ENCODE measurements around the gene CLEC2B. TPM values are rescaled to one million over a fixed set of nuclear protein-coding genes. Genes with fewer than 3 reads are reported as not detected.
"Not testable (repeated sequence)": the region's sequence is repeated elsewhere in the genome, so short reads cannot be mapped to it uniquely, and the experiment has no call there.

CLEC2B gene
- 35.1 TPM for polyA plus RNA-seq (2012; ENCODE audit: insufficient read depth, insufficient read length)

DNA sequence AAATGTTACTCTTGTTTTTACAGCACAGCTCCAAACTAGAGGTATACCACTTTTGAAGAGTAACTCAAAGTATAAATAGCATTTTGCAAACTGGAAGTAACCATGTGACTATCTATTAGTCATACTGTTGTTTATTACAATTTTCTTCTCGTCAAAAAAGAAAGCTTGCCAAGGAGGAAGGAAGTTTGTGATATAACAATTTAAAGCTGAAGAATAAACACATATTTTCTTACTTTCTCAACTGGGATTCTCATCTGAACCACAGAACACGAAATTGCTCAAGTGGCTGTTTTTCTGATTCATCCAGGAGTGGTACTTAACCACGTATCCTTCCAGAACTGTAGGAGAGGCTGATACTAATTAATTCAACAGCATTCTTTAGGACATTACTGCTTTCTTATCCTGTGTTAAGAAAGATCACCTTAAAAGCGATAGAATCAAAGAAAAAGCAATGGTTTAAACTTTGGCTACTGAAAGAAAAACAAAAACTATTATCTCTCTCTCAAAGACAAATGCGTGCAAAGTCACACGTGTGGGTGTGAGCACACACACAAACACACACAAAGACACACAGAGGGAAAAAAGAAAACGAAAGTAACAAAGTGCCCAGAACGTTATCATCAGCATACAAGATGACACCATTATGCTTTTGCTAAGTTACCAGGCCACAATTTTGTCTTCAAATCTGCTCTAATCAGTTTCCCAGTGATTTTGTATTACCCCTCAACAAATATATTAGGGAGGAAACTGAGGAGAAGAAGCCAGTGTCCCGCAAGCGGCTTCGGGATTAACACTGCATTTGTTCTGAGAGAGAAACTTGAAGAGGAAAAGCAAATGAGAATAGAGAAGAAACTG is at the start of gene CLEC2B:
CLEC2B (minus strand) TSS at position 48 of the 855 bp plus-strand sequence.
- DNase-seq (ENCODE audit: low read depth, low spot score) = peak; percentile 80
- peak within 1 kb of the TSS; percentile 70 for H3K4me3 ChIP-seq (ENCODE audit: low read length)

DNA sequence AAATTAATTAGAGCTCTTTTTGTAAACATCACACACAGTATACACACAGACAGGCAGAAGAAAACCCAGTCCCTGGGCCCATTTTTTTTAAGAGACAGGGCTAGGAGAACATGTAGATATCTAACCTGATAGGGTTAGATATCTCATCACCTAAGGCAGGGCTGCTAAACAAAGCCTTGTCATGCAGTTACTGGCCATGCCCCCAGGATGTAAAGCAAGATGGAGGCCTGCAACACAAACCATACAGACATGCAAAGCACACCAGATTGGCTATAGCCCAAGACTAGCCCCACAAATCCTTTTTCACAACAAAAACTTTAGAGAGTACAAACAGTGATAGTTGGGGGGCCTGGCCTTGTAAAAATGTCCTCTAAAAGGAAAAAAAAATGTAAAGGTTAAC is 42.6 kb upstream of the CLEC2B start:
- no peak overlapping the region for H3K4me3 ChIP-seq (ENCODE audit: low read length)
- no peak for DNase-seq (ENCODE audit: low read depth, low spot score)

DNA sequence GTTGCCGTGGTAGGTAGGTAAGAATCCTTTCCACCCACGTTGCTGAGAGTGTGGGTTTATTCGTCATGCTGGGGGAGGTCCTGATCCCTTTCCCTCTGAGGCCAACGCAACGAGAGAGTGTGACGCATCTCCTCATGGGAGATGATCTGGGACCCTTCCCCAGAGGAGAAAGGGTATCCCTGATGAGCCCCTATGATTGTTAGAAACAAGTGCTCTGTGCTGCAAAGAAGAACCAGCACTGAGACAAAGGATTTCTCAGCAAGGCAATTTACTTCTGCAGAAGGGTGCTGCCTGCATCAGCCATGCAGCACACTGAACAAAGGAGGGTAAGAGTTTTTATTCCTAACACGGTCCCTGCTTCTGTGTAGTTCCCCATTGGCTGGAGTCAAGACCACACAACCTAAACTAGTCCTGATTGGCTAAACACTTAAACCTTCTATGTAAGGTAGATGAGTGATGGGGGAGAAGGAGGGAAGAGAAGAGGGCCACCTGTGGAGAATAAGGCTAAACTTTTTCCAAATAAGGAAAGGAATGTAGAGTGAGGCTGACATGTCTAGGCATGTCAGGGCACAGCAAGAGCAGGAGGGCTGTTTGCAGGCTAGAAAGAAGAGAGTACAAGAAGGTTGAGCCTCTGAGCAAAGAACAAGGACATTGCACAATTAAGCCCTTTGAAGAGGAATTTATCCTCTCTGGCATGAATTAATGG is 41.7 kb upstream of the CLEC2B start:
- H3K4me3 ChIP-seq (ENCODE audit: low read length) = no peak overlapping the region
- no peak for DNase-seq (ENCODE audit: low read depth, low spot score)

DNA sequence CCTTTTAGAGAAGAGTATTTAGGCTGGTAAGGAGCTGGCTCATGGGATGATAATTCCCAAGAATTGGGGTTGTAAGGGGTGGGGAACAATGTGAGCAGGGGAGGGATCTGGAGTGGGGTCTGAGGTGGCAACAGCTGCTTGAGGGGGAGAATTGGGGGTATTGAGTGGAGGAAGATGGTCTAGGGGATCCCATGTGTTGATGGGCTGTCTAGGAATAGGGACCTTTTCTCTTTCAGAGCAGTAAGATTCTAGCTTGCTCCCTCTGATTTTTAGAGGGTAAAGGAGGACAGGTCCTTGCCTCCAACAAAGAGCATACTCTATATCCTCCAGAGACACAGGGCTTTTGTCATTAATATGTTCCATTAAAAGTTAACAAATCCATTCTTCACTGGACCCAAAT is 40.6 kb upstream of the CLEC2B start:
- no peak for DNase-seq (ENCODE audit: low read depth, low spot score)
- no peak overlapping the region for H3K4me3 ChIP-seq (ENCODE audit: low read length)

DNA sequence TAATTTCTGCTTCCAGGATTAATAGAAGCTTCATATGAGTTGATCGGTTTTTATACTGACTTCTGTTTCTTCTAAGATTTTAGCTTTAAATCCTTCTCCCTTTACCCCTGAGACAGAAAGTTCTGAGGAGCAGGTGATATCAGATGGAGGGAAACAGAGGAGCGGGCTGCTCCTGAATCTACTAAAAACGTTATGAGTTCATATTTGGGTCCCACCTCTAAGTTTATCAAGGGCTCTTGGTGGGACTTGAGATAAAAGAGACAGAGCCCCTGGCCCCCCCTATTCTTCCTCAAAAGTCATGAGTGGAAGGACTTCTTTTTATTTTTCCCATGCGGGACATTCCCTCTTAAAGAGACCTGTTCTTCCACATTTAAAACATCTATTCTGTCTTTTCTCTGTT is 39.2 kb upstream of the CLEC2B start:
- DNase-seq (ENCODE audit: low read depth, low spot score) = no peak
- H3K4me3 ChIP-seq (ENCODE audit: low read length) = no peak overlapping the region

DNA sequence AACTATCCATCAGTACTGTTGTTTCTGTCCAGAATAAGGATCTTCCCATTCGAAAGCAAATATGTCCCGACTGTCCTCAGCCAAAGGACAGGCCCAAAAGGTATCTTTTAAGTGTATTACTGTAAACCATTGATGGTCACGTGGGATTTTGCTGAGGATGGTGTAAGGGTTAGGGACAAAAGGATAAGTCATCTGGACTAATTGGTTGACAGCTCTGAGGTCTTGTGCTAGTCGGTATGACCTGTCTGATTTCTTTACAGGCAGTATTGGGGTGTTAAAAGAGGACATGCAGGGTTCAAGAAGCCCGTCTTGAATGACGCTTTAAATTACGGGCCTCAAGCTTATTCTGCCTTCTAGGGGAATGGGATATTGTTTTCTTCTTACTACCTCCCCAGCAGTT is 38.6 kb upstream of the CLEC2B start:
- no peak overlapping the region for H3K4me3 ChIP-seq (ENCODE audit: low read length)
- DNase-seq (ENCODE audit: low read depth, low spot score) = no peak

DNA sequence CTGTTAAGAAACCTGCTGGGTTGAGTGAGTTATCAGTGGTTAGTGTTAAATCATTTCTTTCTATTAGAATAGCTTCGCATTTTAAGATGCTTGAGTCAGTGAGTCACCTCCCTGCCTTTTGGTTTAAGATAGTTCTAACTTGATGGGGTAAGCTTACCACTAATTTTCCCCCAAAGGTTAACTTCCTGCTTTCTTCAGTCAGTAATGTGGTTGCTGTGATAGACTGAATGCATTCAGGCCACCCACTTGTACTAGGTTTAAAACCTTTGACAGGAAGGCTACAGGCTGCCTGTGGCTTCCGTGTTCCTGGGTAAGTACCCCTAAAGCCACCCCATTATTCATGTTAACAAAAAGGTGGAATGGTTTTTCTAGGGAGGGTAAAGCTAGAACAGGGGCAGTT is 37.7 kb upstream of the CLEC2B start:
- H3K4me3 ChIP-seq (ENCODE audit: low read length) = no peak overlapping the region
- peak; percentile 82 for DNase-seq (ENCODE audit: low read depth, low spot score)

DNA sequence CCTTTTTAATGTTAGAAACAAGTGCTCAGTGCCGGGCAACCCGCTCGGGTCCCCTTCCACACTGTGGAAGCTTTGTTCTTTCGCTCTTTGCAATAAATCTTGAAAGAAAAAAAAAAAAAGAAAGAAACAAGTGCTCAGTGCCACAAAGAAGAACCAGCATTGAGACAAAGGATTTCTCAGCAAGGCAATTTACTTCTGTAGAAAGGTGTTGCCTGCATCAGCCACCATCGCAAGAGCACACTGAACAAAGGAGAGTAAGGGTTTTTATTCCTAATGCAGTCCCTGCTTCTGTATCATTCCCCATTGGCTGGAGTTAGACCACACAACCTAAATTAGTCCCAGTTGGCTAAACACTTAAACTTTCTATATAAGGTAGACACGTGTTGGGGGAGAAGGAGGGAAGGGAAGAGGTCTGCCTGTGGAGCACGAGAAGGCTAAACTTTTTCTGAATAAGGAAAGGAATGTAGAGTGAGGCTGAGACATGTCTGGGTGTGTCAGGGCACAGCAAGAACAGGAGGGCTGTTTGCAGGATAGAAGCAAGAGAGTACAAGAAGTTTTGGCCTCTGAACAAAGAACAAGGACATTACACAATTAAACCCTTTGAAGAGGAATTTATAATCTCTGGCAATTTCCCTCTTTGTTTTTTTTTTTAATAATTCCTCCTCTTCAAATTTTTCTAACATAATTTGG is 33.5 kb upstream of the CLEC2B start:
- H3K4me3 ChIP-seq (ENCODE audit: low read length) = no peak overlapping the region
- DNase-seq (ENCODE audit: low read depth, low spot score) = no peak

DNA sequence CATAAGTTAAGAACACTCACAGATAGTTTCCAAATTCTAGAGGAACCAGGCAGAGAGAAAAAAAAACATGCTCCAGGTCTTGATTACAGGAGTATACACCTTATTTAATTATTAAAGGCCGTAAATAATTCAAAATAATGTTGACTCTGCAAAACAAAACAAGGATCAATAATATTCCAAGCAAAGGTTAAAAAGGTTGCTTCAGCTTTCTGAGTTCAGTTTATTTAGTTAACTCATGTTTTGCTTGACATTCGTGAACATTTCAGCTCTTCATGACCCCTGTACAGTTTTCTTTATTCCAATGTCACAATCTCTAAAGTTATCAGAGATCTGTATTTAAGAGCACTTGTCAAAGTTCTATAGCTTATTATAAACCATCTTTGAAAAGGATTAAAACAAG is 31.8 kb upstream of the CLEC2B start:
- DNase-seq (ENCODE audit: low read depth, low spot score) = no peak

DNA sequence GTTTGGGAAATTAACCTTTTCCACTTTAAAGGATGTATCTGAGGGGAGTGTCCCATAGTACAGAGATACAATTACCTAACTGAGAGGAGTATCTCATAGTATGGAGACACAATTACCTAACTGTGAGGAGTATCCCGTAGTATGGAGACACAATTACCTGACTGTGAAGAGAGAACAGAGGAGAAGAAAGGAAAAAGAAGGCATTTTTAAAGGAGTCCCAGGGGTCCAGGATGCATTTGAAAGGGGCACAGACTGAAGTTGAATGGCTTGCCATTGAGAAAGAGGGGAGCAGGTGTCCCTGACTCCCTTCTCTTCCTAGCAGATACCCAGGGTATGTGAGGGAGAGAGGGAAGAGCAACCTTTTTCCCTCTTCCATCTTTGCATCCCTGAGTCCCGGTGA is 30.1 kb upstream of the CLEC2B start:
- no peak for DNase-seq (ENCODE audit: low read depth, low spot score)
- no peak overlapping the region for H3K4me3 ChIP-seq (ENCODE audit: low read length)

More for the DNA sequence above, 31.8 kb upstream of the CLEC2B start:
- H3K4me3 ChIP-seq (ENCODE audit: low read length) = no peak overlapping the region

DNA sequence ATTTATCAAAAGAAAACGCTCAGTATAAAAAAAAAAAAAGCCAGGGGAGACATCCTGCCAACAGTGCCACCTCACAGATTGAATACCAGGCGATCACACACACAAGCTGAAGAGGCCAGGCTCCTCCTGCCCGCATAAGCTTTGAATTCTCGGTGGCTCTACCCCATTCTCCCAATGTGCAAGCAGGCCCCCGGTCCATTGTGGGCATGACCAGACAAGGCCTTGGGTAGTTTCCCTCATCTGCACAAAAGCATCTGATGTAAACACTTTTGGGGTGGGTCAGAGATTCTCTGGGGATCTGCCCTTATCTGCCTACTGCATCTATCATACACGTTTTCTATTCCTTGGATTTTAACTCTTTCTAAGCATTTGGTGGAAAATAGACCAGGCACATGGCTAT is 28.4 kb upstream of the CLEC2B start:
- H3K4me3 ChIP-seq (ENCODE audit: low read length) = no peak overlapping the region
- DNase-seq (ENCODE audit: low read depth, low spot score) = no peak

DNA sequence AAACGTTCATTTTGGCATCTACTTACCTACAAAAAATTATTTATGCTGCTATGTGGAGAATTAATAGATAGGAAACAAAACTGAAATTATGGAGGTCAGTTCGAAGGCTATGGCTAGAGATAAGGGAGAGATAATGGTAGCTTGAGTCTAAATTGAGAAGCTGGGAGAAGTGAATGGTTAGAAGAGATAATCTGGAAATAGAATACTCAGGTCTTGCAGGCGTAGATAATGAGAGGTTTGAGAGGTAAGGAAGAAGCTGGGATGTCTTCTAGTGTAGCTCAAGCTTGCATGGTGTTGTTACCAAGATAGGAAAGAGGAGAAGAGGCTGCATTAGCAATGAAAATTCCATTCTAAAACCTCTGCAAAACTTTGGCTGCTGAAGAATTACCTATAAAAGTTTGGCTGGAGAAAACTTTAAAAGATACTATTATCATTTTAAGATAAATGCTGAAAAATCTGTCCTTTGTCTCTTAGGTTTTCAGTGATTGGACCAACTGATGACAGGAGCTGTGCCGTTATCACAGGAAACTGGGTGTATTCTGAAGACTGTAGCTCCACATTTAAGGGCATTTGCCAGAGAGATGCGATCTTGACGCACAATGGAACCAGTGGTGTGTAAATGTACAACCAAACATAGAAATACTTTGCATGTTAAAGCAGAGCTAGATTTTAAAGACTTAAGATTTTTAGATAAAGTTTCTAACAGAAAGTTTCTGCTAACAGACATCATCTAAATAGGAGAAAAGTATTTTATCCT is 26.2 kb upstream of the CLEC2B start:
- no peak overlapping the region for H3K4me3 ChIP-seq (ENCODE audit: low read length)
- DNase-seq (ENCODE audit: low read depth, low spot score) = no peak

DNA sequence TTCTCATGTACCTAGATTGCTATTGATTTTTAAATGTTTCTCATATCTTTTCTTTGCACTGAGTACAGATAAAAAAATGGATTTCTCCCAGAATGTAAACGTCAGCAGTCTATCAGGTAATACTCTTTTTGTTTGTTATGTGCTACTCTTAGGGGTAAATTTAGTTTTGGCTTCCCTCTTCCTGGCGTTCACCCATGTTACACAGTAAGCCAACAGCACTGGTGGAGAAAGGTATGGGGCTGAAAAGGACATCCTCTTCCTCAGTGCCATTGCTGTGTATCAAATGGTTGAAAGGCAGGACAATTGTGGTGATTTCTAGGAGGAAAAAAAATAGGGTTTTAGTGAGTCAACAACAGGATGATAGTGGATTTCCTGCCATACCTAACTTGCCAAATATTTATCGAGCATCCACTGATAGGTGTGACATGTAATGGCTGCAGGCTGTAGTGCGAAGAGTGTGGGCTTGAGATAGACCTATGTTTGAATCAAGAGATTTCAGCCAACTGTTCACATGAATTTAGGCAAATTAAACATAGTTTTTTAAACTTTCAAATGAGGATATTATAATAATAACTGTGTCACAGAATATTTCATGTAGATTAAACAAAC is 19.6 kb upstream of the CLEC2B start:
- no peak for DNase-seq (ENCODE audit: low read depth, low spot score)
- H3K4me3 ChIP-seq (ENCODE audit: low read length) = no peak overlapping the region

DNA sequence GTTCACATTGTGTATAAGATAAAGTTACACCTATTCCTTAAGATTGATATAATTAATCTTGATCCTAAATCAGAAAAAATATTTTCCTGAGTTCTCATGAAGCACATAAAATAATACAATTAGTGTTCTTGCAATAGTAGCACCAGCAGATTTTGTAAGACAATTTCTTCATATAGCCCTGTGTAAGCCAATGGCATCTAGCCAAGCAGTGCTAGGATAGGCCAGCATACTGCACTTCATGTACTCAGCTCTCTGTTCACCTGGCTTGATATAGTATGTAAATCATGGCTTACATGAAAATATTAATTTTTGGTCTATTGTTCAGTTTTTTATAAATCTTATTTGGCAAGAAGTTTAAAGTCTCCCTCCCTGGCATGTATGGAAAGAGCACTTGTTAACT is 14.0 kb upstream of the CLEC2B start:
- H3K4me3 ChIP-seq (ENCODE audit: low read length) = no peak overlapping the region
- DNase-seq (ENCODE audit: low read depth, low spot score) = no peak

DNA sequence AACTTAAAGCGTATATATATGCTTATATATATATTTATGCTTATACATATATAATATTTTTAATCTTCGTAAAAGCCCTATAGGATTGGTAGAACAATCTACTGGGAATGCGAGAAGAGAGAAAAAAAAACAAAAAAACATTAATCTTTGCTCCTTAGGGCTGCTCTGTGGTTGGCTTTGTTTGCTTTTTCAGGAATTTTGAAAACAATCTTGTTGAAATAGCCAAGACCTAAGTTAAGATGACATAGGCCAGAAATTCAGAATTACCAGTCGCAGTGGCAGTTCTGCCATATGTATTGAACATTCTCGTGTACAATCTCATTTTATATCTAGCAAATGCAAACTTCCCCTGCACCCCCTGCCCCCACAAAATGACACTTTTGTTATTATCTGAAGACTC is 12.8 kb upstream of the CLEC2B start:
- no peak for DNase-seq (ENCODE audit: low read depth, low spot score)
- no peak overlapping the region for H3K4me3 ChIP-seq (ENCODE audit: low read length)

DNA sequence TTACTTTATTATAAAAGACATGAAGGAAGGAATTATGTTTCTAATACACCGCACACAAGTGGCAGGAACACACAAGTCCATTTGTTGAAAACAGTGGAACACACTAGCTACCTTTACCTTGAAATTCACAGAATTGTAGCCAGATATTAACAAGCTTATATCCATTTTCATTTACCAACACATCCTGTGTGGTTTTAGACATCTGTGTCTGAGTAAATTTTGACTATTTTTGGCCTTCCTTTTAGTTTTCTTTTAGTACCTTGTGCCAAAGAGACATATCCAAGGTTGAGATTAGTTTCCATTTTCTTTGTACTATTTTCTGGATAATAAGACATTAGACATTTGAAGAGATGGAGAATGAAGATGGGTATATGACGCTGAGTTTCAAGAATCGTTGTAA is 12.1 kb upstream of the CLEC2B start, which contains the start of gene KLRF2:
KLRF2 (plus strand) TSS at position 244 of the 400 bp plus-strand sequence; CDS start at position 351, 107 bp downstream.
- DNase-seq (ENCODE audit: low read depth, low spot score) = peak; percentile 21
- no peak within 1 kb of the TSS for H3K4me3 ChIP-seq (ENCODE audit: low read length)

DNA sequence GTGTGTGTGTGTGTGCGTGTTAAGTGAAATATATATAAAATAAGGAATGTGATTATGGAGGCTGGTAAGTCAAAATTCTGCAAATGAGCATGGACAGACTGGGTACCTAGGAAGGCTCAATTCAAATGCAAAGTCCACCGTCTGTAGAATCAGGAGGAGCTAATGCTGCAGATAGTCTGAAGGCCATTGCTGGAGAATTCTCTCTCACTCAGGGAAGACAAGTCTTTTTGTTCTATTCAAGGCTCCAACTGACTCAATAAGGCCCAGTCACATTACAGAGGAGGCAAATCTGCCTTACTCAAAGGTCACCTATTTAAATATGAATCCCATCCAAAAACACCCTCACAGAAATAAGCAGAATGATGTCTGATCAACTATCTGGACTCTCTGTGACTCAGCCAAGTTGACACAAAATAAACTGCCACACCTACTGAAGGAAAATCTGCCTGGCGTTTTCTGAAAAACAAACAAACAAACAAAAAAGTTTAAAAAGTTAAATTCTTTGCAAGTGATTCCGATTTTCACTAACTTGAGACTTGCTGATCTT is 11.5 kb upstream of the CLEC2B start:
- no peak for DNase-seq (ENCODE audit: low read depth, low spot score)
- H3K4me3 ChIP-seq (ENCODE audit: low read length) = no peak overlapping the region

DNA sequence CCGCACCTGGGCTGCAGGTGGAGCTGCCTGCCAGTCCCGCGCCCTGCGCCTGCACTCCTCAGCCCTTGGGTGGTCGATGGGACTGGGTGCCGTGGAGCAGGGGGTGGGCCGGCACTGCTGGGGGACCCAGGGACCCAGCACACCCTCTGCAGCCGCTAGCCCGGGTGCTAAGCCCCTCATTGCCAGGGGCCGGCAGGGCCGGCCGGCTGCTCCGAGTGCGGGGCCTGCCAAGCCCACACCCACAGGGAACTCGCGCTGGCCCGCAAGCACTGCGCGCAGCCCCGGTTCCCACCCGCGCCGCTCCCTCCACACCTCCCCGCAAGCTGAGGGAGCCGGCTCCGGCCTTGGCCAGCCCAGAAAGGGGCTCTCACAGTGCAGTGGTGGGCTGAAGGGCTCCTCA is 7.0 kb upstream of the CLEC2B start:
- not testable (repeated sequence) for H3K4me3 ChIP-seq (ENCODE audit: low read length); DNase-seq (ENCODE audit: low read depth, low spot score)
